SK-N-SH treated with all-trans-retinoic acid at 6 μM for 48 hours (cell line): ENCODE measurements around the gene MALL.

ENCODE experiments used
- ARNTL ChIP-seq: fragments of 450-650 bp; formaldehyde crosslinking; IDR thresholded peaks from 2 replicates; pipeline ENCODE4 v1.5.0; 2020; ENCODE audit warnings: low read depth, mild to moderate bottlenecking, moderate library complexity, borderline replicate concordance
- PATZ1 ChIP-seq: fragments of 250-450 bp; sonication (Bioruptor Pico); IDR thresholded peaks from 2 replicates; pipeline ENCODE4 v1.8.0; 2020; ENCODE audit warnings: mild to moderate bottlenecking, moderate library complexity, borderline replicate concordance
- TSHZ2 ChIP-seq: fragments of 250-450 bp; sonication (Bioruptor Pico); IDR thresholded peaks from 2 replicates; pipeline ENCODE4 v1.5.0; 2020; ENCODE audit warnings: mild to moderate bottlenecking, moderate library complexity
- TF ChIP-seq, protein P1 (sequence below): fragments of 250-450 bp; sonication (Bioruptor Pico); IDR thresholded peaks from 2 replicates; pipeline ENCODE4 v1.8.0; 2021; ENCODE audit warnings: low read depth, mild to moderate bottlenecking, moderate library complexity, borderline replicate concordance

DNA sequence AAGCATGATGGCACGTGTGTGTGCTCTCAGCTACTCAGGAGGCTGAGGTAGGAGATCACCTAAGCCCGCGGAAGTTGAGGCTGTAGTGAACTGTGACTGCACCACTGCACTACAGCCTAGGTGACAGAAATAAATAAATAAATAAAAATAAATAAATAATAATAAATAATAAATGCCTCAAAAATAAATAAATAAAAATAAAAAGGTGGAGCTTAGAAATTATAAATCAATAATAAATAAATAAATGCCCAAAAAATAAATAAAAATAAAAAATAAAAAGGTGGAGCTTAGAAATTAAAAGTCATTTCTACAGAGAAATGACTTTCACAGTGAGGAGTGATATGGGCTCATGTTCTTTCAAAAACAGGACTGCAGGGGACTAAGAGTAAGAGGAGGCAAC, 6.0 kb upstream of the MALL start:
- TF ChIP-seq ARNTL (CRISPR knock-in tag) (no peak), TSHZ2 (CRISPR knock-in tag) (no peak), PATZ1 (CRISPR knock-in tag) (no peak)
- TF ChIP-seq, protein P1, sequence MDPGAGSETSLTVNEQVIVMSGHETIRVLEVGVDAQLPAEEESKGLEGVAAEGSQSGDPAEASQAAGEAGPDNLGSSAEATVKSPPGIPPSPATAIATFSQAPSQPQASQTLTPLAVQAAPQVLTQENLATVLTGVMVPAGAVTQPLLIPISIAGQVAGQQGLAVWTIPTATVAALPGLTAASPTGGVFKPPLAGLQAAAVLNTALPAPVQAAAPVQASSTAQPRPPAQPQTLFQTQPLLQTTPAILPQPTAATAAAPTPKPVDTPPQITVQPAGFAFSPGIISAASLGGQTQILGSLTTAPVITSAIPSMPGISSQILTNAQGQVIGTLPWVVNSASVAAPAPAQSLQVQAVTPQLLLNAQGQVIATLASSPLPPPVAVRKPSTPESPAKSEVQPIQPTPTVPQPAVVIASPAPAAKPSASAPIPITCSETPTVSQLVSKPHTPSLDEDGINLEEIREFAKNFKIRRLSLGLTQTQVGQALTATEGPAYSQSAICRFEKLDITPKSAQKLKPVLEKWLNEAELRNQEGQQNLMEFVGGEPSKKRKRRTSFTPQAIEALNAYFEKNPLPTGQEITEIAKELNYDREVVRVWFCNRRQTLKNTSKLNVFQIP, result no peak
